ENCODE data around the gene MGRN1. TPM values are rescaled to one million over a fixed set of nuclear protein-coding genes. Genes with fewer than 3 reads are reported as not detected.
A peak's percentile ranks its signal among the peaks of the same experiment; 100 is the strongest.

Gene MGRN1
- 10 to 100 TPM; 61.0 to 62.6 TPM for total RNA-seq
- long read RNA-seq, donor 1, partial matches to known transcripts, result 0 of 2 reads
- long read RNA-seq, donor 1, other reads (novel, unspliced or antisense), result 2 of 2 reads
- long read RNA-seq, donor 2, partial matches to known transcripts, result 4 of 7 reads
- long read RNA-seq, donor 2, other reads (novel, unspliced or antisense), result 3 of 7 reads

GRCh38 chr16:4624015-4624826 lies at the start of gene MGRN1:
Gene MGRN1, plus strand, starts transcription at chr16:4624826. Its CDS starts 135 bp downstream, at chr16:4624961.
- intact Hi-C loops (cut with DNase I), result no loop called here
- peak; percentile 98 for DNase-seq (ENCODE audit: low spot score)

- no peak for DNase-seq (ENCODE audit: low spot score)
- intact Hi-C loops (cut with DNase I), result no loop called here
Observed at GRCh38 chr16:4574919-4575705, 49.5 kb upstream of the MGRN1 start.

- intact Hi-C loops (cut with DNase I), result no loop called here
- no peak for DNase-seq (ENCODE audit: low spot score)
Observed at GRCh38 chr16:4576008-4576407, 48.6 kb upstream of the MGRN1 start.

- DNase-seq (ENCODE audit: low spot score), result no peak
- intact Hi-C loops (cut with DNase I), result no loop called here
Observed at GRCh38 chr16:4578961-4579530, 45.6 kb upstream of the MGRN1 start.

- no peak for DNase-seq (ENCODE audit: low spot score)
- intact Hi-C loops (cut with DNase I), result no loop called here
Observed at GRCh38 chr16:4580250-4580649, 44.4 kb upstream of the MGRN1 start.

GRCh38 chr16:4583906-4584305 lies 40.7 kb upstream of the MGRN1 start:
- no peak for DNase-seq (ENCODE audit: low spot score)
- intact Hi-C loops (cut with DNase I), result no loop called here

- intact Hi-C loops (cut with DNase I), result no loop called here
- DNase-seq (ENCODE audit: low spot score), result no peak
Observed at GRCh38 chr16:4586291-4586690, 38.3 kb upstream of the MGRN1 start.

GRCh38 chr16:4588386-4588785 lies 36.2 kb upstream of the MGRN1 start:
- intact Hi-C loops (cut with DNase I), result no loop called here
- DNase-seq (ENCODE audit: low spot score), result no peak

GRCh38 chr16:4588961-4589360 lies 35.7 kb upstream of the MGRN1 start:
- DNase-seq (ENCODE audit: low spot score), result no peak
- intact Hi-C loops (cut with DNase I), result no loop called here

- intact Hi-C loops (cut with DNase I), result no loop called here
- no peak for DNase-seq (ENCODE audit: low spot score)
Observed at GRCh38 chr16:4591191-4591590, 33.4 kb upstream of the MGRN1 start.

GRCh38 chr16:4591706-4592470 lies 32.7 kb upstream of the MGRN1 start:
- intact Hi-C loops (cut with DNase I), result no loop called here
- DNase-seq (ENCODE audit: low spot score), result no peak

GRCh38 chr16:4593086-4593485 lies 31.5 kb upstream of the MGRN1 start:
- no peak for DNase-seq (ENCODE audit: low spot score)
- intact Hi-C loops (cut with DNase I), result no loop called here

GRCh38 chr16:4594433-4595410 lies 29.9 kb upstream of the MGRN1 start:
- intact Hi-C loops (cut with DNase I), result no loop called here
- no peak for DNase-seq (ENCODE audit: low spot score)

- intact Hi-C loops (cut with DNase I), result no loop called here
- DNase-seq (ENCODE audit: low spot score), result no peak
Observed at GRCh38 chr16:4597174-4597573, 27.5 kb upstream of the MGRN1 start.

- DNase-seq (ENCODE audit: low spot score), result no peak
- intact Hi-C loops (cut with DNase I), result no loop called here
Observed at GRCh38 chr16:4599037-4599436, 25.6 kb upstream of the MGRN1 start.

- intact Hi-C loops (cut with DNase I), result no loop called here
- no peak for DNase-seq (ENCODE audit: low spot score)
Observed at GRCh38 chr16:4599545-4599944, 25.1 kb upstream of the MGRN1 start.

GRCh38 chr16:4601036-4601863 lies 23.4 kb upstream of the MGRN1 start:
- intact Hi-C loops (cut with DNase I), result no loop called here
- DNase-seq (ENCODE audit: low spot score), result no peak
